Astrocyte of the hippocampus (primary cell): ENCODE measurements around the gene MRPL2.
"Not testable (repeated sequence)": the region's sequence is repeated elsewhere in the genome, so short reads cannot be mapped to it uniquely, and the experiment has no call there.

ENCODE experiments used
- DNase-seq: peaks from one replicate; pipeline ENCODE4 v3.0.0; 2011; ENCODE audit warnings: low read depth, low spot score

MRPL2 gene

DNA sequence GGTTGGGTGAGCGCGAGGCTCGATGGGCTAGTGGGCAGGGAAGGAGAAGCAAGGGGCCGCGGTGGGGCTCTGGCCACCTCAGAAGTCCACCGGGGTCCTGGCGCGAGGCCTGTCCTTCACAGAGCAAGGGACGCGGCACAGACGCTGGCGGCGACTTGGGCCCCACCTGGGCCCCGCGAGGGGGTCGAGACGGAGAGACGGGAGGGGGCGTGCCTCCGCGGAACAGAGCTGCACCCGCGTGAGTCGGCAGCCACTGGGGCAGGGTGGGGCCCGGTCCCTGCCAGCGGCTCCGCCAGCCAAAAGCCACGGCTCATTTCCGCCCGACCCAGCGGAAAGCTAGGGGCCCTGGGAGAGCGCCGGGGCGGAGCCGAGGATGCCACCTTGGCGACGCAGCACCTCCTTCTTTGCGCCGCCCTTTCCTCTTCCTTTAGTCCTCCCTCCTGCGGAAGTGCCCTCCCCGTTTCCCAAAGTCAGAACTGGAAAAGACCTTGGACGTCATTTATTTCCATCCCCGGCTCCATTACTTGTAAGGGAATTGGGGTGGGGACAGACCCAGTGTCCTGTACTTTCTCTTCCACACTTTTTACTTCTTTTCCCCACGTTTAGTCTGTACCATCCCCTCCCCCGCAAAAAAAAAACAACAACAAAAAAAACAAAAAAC, 5.6 kb downstream of the MRPL2 start, which contains the start of gene CUL7:
TSS of gene CUL7 (minus strand) at position 307 of the 661 bp plus-strand sequence. CDS start 1,063 bp downstream, outside the sequence.
- DNase-seq = peak; percentile 98

DNA sequence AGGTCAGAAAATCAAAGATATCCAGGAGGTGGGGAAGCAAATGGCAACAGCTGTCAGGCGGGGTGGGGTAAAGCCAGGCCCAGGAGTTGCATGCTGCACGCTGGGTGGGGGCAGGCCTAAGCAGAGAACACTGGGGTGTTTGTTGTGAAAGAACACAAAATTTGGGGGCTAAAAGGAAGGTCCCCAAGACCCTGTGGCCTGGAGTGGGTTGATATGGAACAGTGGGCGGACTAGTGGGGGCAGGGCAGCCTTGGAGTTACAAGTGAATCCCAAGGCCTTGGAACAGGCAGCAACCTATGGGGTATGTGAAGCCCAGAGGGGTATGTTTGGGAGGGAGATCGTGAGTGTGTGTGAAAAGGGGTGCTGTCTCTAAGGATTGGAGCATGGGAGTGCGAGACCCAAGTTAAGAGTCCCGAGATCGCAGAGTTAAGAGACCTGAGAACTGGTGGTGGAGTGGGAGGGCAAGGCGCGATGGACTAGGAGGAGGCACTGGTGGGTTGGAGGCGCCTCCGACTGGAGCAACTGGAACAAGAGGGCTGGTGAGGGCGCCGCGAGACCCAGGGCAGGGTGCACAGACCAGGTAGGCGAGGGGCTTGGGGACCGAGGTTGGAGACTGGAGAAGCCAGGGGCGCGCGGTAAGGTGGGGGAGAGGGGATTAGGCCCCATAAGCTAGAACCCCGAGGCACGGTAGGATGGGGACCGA, 6.2 kb downstream of the MRPL2 start:
- peak; percentile 56 for DNase-seq

GRCh38 chr6:43052225-43052841, 6.9 kb downstream of the MRPL2 start:
- no peak for DNase-seq

GRCh38 chr6:43050981-43051380, 8.3 kb downstream of the MRPL2 start:
- no peak for DNase-seq

DNA sequence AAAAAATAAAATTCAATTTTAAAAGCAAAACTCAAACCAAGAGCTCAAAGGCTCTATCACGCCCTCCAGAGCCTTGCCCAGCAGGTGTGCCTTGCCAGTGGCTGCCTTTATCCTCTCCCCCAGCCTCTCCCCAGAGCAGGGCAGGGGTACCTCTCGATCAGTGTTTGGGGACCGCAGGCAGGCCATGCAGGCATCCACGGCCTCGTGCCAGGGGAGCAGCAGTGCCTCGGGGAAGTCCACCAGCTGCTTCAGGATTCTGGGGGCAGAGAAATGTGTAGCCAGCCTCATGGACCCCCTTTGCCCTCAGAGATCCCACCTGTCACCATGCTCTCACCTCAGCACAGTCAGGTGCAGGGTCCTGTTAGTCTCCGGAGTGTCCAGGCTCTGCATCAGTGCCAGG, 11.2 kb downstream of the MRPL2 start:
- no peak for DNase-seq

DNA sequence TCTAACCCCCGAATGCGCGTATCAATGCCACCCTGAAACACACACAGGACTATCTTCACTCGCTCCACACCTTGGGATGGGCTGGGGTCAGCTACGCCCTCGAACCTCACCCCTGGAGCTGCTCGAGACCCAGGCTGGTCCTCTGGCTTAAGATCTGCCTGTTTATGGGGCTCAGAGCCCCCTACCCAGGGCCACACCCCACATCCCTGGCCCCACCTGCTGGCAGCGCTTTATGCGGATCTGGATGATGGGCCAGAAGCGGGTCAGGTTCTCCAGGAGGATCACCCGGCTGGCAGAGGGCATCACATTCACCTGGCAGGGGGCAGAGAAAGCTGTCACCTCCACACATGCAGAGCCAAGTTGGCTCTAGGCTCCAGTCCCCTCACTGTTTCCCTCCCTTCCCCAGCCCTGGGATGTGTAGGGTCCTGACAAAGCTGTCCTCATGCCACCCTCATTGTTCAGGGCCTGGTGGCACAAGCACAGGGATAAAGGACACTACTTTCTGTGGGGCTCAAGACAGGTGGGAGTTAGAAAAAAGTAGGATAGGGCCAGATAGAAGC, 13.8 kb downstream of the MRPL2 start:
- no peak for DNase-seq

DNA sequence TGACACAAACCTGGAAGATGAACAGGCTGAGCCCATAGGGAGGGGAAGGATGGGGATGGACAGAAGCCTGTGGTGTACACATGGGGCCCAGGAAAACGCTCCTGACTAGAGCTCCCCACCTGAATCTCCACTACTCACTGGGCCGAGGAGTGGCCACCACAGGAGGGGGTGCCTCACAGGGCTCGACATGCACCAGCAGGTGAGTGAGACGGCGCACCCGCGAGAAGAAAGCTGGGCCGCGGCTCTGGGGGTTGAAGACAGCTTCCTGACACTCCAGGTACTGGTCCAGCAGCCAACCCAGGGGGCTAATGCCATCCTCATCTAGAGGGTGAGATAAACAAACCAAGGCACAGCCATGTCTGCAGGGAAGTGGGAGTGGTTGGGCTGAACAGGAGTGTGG, 15.9 kb downstream of the MRPL2 start:
- no peak for DNase-seq

DNA sequence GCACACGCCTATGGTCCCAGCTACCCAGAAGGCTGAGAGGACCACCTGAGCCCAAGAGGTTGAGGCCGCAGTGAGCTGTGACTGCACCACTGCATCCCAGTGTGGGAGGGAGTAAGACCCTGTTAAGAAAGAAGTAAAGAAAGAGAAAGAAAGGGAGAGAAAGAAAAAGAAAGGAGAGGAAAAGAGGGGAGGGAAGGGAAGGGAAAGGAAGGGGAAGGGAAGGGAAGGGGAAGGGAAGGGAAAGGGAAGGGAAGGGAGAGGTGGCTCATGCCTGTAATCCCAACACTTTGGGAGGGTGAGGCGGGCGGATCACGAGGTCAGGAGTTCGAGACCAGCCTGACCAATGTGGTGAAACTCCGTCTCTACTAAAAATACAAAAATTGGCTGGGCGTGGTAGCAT, 17.8 kb downstream of the MRPL2 start:
- not testable (repeated sequence) for DNase-seq

DNA sequence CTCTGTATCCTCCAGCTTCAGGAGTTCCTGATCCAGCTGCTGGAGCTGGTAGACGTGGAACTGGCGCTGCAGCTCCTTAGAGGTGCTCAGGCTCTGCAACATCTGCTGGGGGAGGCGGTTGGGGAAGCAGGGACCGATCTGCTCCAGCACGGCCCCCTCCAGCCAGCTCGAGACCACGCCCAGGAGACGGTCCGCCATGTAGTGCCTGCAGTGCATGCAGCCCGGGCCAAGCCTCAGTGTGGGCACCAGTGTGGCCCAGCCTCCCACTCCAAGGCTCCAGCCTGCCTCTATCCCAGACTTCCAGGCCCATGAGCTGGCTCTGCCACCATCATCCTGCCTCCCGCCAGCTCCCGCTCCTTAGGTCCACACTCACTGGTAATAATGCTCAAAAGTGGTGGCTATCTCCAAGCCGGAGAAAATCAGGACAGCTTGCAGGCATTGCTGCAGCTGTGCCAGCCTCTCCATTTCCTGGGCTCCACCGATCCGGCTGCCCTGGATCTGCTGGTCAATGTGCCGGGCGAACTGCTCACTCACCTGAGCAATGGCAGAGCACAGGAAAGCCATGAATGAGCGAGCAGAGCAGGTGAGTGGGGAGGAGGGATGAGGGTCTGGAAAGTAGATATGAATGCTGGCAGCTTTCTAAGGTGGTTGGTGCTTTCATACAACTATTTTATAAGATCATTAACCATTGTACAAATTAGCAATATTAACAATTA, 18.5 kb downstream of the MRPL2 start:
- no peak for DNase-seq

- DNase-seq = no peak
Measured at GRCh38 chr6:43038727-43039126, 20.5 kb downstream of the MRPL2 start.

DNA sequence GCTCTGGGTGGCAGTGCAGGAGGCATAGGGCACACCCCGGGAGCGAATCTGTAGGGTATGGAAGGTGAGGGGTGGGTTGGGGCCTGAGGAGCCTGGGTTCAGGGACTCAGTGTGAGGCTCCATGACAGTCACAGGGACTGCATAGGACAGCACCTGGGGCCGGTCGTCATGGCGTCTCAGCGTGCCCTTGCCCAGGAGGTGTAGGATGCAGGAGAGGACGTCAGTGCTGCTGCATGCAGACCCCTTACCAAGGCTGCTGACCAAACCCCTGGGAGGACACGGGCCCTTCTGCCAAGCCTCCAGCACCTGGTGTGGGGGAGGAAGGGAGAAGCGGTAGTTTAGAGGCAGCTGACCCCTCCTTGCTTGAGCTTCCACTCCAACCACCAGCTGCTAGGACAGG, 21.5 kb downstream of the MRPL2 start:
- no peak for DNase-seq

GRCh38 chr6:43037197-43037596, 22.0 kb downstream of the MRPL2 start:
- peak; percentile 26 for DNase-seq

DNA sequence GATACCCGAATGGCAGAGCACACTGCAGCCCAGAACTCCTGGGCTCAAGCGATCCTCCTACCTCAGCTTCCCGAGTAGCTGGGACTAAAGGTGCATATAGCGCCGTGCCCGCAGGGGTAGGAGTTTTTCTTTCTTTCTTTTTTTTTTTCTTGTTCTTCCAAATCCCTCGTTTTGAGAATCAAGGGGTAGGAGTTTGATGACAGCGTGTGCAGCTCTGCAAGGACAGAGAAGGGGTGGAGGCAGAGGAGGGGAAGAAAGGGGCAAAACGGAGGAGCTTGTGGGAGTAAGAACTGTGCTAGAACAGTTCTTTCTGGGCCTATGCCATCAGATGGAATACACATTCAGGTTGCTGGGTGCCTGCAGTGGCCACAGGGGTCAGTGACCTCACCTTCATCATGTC, 22.5 kb downstream of the MRPL2 start:
- DNase-seq = no peak

DNA sequence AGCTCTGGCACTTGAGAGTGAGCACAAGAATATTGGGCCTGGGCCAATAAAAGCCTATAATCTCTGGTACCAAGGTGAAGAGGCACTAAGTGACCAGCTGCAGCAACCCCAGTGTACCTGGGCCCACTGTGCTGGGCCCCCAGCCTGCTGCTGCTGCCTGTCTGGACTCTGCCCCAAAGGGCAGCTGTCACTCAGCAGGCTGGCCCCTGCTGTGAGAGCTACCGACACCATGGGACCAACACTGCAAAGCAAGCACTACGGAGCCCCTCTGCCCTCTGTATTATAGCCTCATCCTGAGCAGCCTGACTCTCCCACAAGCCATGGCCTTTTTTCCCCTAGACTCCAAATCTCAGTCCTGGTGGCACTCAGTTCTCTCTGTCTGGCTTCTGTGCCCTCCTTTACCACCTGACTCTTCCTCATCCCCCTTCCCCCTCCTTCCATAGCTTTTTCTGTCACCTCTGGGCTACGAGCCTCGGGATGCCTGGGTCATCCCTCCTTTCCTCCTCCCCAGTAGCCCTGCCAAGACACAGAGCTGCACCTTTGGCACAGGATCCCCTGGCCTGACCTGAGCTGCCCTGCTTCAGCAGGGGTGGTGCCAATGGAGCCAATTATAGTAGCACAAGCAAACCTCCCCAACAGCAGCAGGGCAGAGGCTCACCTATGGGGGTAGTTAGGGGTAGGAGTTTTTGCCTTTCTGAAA, 23.6 kb downstream of the MRPL2 start:
- DNase-seq = no peak

DNA sequence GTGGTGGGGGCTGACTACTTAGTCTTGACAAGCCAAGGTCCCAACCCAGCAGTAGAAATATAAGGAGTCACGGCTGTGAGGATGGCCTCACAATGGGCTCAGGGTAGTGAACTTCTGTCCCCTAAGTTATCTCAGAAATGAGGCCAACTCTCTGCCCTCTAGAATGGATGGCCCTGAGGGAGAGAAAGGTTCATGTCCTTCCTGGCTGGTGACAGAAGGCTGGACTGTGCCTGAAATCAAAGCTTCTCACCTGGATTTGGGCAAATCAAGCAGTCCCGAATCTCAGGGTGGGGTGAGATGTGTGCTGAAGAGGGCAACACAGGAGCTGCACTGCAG, 25.1 kb downstream of the MRPL2 start:
- DNase-seq = no peak

- no peak for DNase-seq
Measured at GRCh38 chr6:43033496-43034189, 25.6 kb downstream of the MRPL2 start.

DNA sequence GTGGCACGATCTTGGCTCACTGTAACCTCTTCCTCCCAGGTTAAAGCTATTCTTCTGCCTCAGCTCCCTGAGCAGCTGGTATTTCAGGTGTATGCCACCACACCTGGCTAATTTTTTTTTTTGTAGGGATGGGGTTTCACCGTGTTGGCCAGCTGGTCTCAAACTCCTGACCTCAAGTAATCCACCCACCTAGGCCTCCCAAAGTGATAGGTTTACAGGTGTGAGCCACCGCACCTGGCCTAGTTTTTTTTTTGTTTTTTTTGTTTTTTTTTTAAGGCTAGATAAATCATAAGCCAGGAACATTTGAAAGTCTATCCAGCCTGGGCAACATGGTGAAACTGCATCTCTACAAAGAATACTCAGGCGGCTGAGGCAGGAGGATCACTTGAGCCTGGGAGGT, 26.9 kb downstream of the MRPL2 start:
- DNase-seq = no peak

- no peak for DNase-seq
Measured at GRCh38 chr6:43029120-43029519, 30.1 kb downstream of the MRPL2 start.

GRCh38 chr6:43026365-43026764, 32.9 kb downstream of the MRPL2 start:
- no peak for DNase-seq

DNA sequence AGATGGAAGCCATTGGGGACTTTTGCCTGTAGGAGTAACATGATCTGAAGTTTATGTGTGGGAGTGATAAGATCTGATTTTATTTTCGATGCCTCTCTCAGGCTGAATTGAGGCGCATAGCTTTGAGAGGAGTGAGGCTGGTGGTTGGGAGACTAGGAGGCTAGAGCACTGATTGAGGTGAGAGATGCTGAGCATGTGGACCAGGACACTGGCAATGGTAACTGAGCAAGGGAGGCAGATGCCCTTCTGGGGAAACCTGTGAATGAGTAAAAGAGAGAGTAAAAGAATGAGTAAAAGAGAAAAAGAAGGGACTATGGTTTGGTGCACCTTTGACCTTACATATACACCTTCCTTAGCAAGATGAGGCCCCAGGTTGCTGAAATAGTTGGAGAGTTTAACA, 34.8 kb downstream of the MRPL2 start:
- no peak for DNase-seq
